HCT116 (cell line): ENCODE results near the gene KCNAB2. TPM values are rescaled to one million over a fixed set of nuclear protein-coding genes. Genes with fewer than 3 reads are reported as not detected.
A peak's percentile ranks its signal among the peaks of the same experiment; 100 is the strongest.

Source experiments
- ATAC-seq: fragments of 200-7000 bp; cut with Tn5 transposase; 2 replicates; pipeline ENCODE4 v1.9.1; 2020; ENCODE audit warnings: mild to moderate bottlenecking, moderate library complexity
- BruUV-seq: library from RNA; stranded (reverse); fragments of 400-500 nt; replicated peaks from 2 replicates; lab custom pipeline; 2021; lab: Mats Ljungman, UMichigan
- CTCF ChIA-PET: fragments of 300-600 bp; sonication (Branson Sonifier 250); formaldehyde crosslinking; loops from one replicate; lab custom pipeline; 2021; ENCODE audit warnings: antibody characterized with exemption; lab: Charles Lee
- POLR2A ChIA-PET: fragments of 300-600, 350-600 bp; sonication (Branson Sonifier 250); formaldehyde crosslinking; loops from one replicate; lab custom pipeline; 2021; ENCODE audit warnings: antibody characterized with exemption; lab: Charles Lee
- RAD21 ChIA-PET, 2 experiments: fragments of 300-600 bp; sonication (Branson Sonifier 250); formaldehyde crosslinking; loops; one replicate each; lab custom pipeline; 2023; ENCODE audit warnings: low total read pairs in 2 of 2; ENCODE audit not compliant: uncharacterized antibody in 2 of 2, unreplicated experiment in 2 of 2, low non-redundant PET in 1 of 2; lab: Charles Lee
- DNase-seq: peaks from one replicate; pipeline ENCODE4 v3.0.0-alpha.2; 2010; ENCODE audit warnings: low read depth, low spot score
- H2AFZ ChIP-seq: fragments of 200-600 bp; shearing (Covaris generic), sonication (generic); 2 replicates; pipeline ENCODE4 v1.6.1; 2017; ENCODE audit warnings: low read depth, mixed run types, mixed read lengths, antibody characterized with exemption, low read length; ENCODE audit not compliant: poor library complexity, severe bottlenecking
- H3K27ac ChIP-seq: 2 replicates; pipeline ENCODE4 v1.5.1; 2012; ENCODE audit warnings: low read depth, low read length
- H3K27me3 ChIP-seq: fragments of 200-600 bp; sonication (generic); 2 replicates; pipeline ENCODE4 v1.6.1; 2016; ENCODE audit warnings: mixed run types, low read length, mixed read lengths; ENCODE audit not compliant: insufficient read depth
- H3K36me3 ChIP-seq, 2 experiments: fragments of 200-500 bp in 1 of 2; fragments of 200-600 bp in 1 of 2; sonication (Bioruptor generic) in 1 of 2; sonication (generic) in 1 of 2; 2 replicates each; pipeline versions ENCODE4 v1.5.1 to v1.6.1; 2014 to 2016; ENCODE audit warnings: low read length in 2 of 2, inconsistent platforms in 1 of 2, mixed read lengths in 1 of 2, mixed run types in 1 of 2; ENCODE audit not compliant: insufficient read depth in 2 of 2, control insufficient read depth in 1 of 2
- H3K4me1 ChIP-seq, 2 experiments: fragments of 200-600 bp in 1 of 2; sonication (generic) in 1 of 2; 2 replicates each; pipeline versions ENCODE4 v1.5.1 to v1.6.1; 2012 to 2017; ENCODE audit warnings: low read length in 2 of 2, inconsistent platforms in 1 of 2, mild to moderate bottlenecking in 1 of 2, mixed read lengths in 1 of 2, mixed run types in 1 of 2, moderate library complexity in 1 of 2; ENCODE audit not compliant: insufficient read depth in 2 of 2, control insufficient read depth in 1 of 2
- H3K4me2 ChIP-seq: fragments of 200-600 bp; sonication (generic); 2 replicates; pipeline ENCODE4 v1.6.1; 2017; ENCODE audit warnings: mixed run types, low read length, mixed read lengths
- H3K4me3 ChIP-seq, 2 experiments: fragments of 200-600 bp in 1 of 2; sonication (generic) in 1 of 2; replicated peaks in 1 of 2; 2 replicates each; pipeline ENCODE4 v1.5.1; 2011 to 2016; ENCODE audit warnings: low read length in 2 of 2, control low read depth in 1 of 2, low read depth in 1 of 2, mild to moderate bottlenecking in 1 of 2, mixed read lengths in 1 of 2, mixed run types in 1 of 2
- H3K79me2 ChIP-seq: fragments of 200-600 bp; sonication (generic); 2 replicates; pipeline ENCODE4 v1.6.1; 2017; ENCODE audit warnings: mild to moderate bottlenecking, mixed run types, low read length, moderate library complexity, mixed read lengths; ENCODE audit not compliant: insufficient read depth
- H3K9ac ChIP-seq: fragments of 200-600 bp; sonication (generic); 2 replicates; pipeline ENCODE4 v1.6.1; 2016; ENCODE audit warnings: low read length, mixed read lengths
- H3K9me2 ChIP-seq: fragments of 200-600 bp; sonication (generic), shearing (Covaris generic); 2 replicates; pipeline ENCODE4 v1.6.1; 2017; ENCODE audit warnings: mixed run types, mild to moderate bottlenecking, moderate library complexity; ENCODE audit not compliant: insufficient read depth
- H3K9me3 ChIP-seq, 2 experiments: fragments of 200-500 bp in 1 of 2; fragments of 200-600 bp in 1 of 2; sonication (Bioruptor generic) in 1 of 2; sonication (generic) in 1 of 2; 2 replicates each; pipeline ENCODE4 v1.6.1; 2014 to 2017; ENCODE audit warnings: low read length in 2 of 2, mixed read lengths in 2 of 2, inconsistent platforms in 1 of 2, low read depth in 1 of 2, mild to moderate bottlenecking in 1 of 2, mixed run types in 1 of 2, moderate library complexity in 1 of 2; ENCODE audit not compliant: control insufficient read depth in 1 of 2, insufficient read depth in 1 of 2
- H4K20me1 ChIP-seq: fragments of 200-600 bp; sonication (generic), shearing (Covaris generic); 2 replicates; pipeline ENCODE4 v1.6.1; 2017; ENCODE audit warnings: mixed run types, mild to moderate bottlenecking, moderate library complexity; ENCODE audit not compliant: insufficient read depth
- CBX3 ChIP-seq: IDR thresholded peaks from 2 replicates; pipeline ENCODE4 v1.6.1; 2012; ENCODE audit warnings: low read depth
- CEBPB ChIP-seq: IDR thresholded peaks from 2 replicates; pipeline ENCODE4 v1.6.1; 2012; ENCODE audit warnings: low read depth
- ELF1 ChIP-seq: IDR thresholded peaks from 2 replicates; pipeline ENCODE4 v1.6.1; 2012; ENCODE audit warnings: low read depth, borderline replicate concordance
- FOSL1 ChIP-seq: IDR thresholded peaks from 2 replicates; pipeline ENCODE4 v1.6.1; 2012; ENCODE audit warnings: low read depth
- POLR2A ChIP-seq: IDR thresholded peaks from 2 replicates; pipeline ENCODE4 v1.7.0; 2011; ENCODE audit warnings: borderline replicate concordance; ENCODE audit not compliant: insufficient read depth, insufficient read length; ENCODE audit errors: extremely low read depth
- RAD21 ChIP-seq: IDR thresholded peaks from 2 replicates; pipeline ENCODE4 v1.6.1; 2012; ENCODE audit warnings: low read depth, mild to moderate bottlenecking
- TCF7L2 ChIP-seq: IDR thresholded peaks from 2 replicates; pipeline ENCODE4 v1.7.0; 2011; ENCODE audit warnings: borderline replicate concordance, inconsistent platforms; ENCODE audit not compliant: insufficient read depth, insufficient read length; ENCODE audit errors: extremely low read depth
- intact Hi-C: fragments of 100-400 bp; cut with micrococcal nuclease; formaldehyde crosslinking; loops from 2 replicates; pipeline ENCODE4 v1.10.0; 2022
- total RNA-seq: library from RNA; stranded (reverse); gene quantifications from one replicate; pipeline ENCODE4 v1.2.1, GENCODE V29; 2021; ENCODE audit not compliant: unreplicated experiment
- TF ChIP-seq, protein P1 (sequence below), 3 experiments: fragments of 200-600 bp in 1 of 3; sonication (generic) in 1 of 3; IDR thresholded peaks in 2 of 3; conservative IDR thresholded peaks in 1 of 3; 2 replicates each; pipeline ENCODE4 v1.5.1; 2012 to 2017; ENCODE audit warnings: low read depth in 2 of 3, low read length in 2 of 3, antibody characterized with exemption in 1 of 3, borderline replicate concordance in 1 of 3, control low read depth in 1 of 3, mild to moderate bottlenecking in 1 of 3, mixed read lengths in 1 of 3, mixed run types in 1 of 3, moderate library complexity in 1 of 3; ENCODE audit not compliant: insufficient read depth in 1 of 3
- TF ChIP-seq, protein P2 (sequence below): IDR thresholded peaks from 2 replicates; pipeline ENCODE4 v1.6.1; 2011; ENCODE audit warnings: mild to moderate bottlenecking, low read length, moderate library complexity; ENCODE audit not compliant: insufficient replicate concordance; ENCODE audit errors: extremely low read depth
- TF ChIP-seq, protein P3 (sequence below): IDR thresholded peaks from 2 replicates; pipeline ENCODE4 v1.6.1; 2012; ENCODE audit warnings: low read depth
- TF ChIP-seq, protein P4 (sequence below): IDR thresholded peaks from 2 replicates; pipeline ENCODE4 v1.6.1; 2012

KCNAB2 gene
- total RNA-seq, 1 experiment from 2014 or later: 18.1 TPM

DNA sequence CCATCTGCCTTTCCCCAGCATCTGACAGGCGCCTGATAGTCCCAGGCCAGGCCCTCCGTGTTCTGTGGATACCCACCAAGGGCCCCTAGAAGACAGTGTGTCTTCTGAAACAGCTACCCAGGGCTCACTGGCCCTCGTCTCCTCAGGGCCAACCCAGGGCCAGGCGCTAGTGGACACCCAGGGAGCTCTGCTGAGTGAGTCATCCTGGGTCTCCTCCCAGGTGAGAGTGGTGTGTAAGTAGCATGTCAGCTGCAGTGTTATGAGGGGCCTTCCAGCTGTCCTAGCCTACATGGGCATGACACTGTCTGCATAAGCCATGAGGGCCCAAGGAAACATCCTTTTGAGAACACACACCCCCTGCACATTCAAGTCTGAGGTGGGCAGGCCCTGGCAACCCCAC lies 97.7 kb downstream of the KCNAB2 start:
- Histone ChIP-seq H3K4me3 (no peak overlapping the region), H3K9me3 (no peaks in the 10 kb centered on the region), H3K4me1 (peaks cover 3 to 19% of the 10 kb centered on the region in 2 experiments; a peak in 2 of 4 replicates), H3K9ac (no peak overlapping the region), H3K27me3 (no peaks in the 10 kb centered on the region), H3K9me2 (no peaks in the 10 kb centered on the region), H3K36me3 (no peaks in the 10 kb centered on the region), H3K79me2 (no peaks in the 10 kb centered on the region), H2AFZ (no peak overlapping the region), H3K4me2 (peak overlapping the region; percentile 44), H4K20me1 (no peaks in the 10 kb centered on the region), H3K27ac (no peak overlapping the region)
- ChIA-PET POLR2A (no interaction called here), RAD21 (interaction anchor here in 1 of 2 experiments (0.6 kb wide), 1 partner anchor 102 kb away, joined by 7 read pairs; no protein-coding TSS in a partner anchor), CTCF (no interaction called here)
- no TSS peak for BruUV-seq
- TF ChIP-seq POLR2A (no peak), FOSL1 (no peak), CBX3 (no peak), RAD21 (no peak), TCF7L2 (no peak), CEBPB (no peak), ELF1 (no peak)
- TF ChIP-seq, protein P1, sequence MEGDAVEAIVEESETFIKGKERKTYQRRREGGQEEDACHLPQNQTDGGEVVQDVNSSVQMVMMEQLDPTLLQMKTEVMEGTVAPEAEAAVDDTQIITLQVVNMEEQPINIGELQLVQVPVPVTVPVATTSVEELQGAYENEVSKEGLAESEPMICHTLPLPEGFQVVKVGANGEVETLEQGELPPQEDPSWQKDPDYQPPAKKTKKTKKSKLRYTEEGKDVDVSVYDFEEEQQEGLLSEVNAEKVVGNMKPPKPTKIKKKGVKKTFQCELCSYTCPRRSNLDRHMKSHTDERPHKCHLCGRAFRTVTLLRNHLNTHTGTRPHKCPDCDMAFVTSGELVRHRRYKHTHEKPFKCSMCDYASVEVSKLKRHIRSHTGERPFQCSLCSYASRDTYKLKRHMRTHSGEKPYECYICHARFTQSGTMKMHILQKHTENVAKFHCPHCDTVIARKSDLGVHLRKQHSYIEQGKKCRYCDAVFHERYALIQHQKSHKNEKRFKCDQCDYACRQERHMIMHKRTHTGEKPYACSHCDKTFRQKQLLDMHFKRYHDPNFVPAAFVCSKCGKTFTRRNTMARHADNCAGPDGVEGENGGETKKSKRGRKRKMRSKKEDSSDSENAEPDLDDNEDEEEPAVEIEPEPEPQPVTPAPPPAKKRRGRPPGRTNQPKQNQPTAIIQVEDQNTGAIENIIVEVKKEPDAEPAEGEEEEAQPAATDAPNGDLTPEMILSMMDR (IDR thresholded peaks at IDR 0.05 in 2 of 3, conservative IDR thresholded peaks at IDR 0.05 in 1 of 3; ENCODE audit: borderline replicate concordance in 1 of 3, insufficient read depth in 1 of 3, low read depth in 2 of 3, low read length in 2 of 3): no peak
- TF ChIP-seq, protein P2, sequence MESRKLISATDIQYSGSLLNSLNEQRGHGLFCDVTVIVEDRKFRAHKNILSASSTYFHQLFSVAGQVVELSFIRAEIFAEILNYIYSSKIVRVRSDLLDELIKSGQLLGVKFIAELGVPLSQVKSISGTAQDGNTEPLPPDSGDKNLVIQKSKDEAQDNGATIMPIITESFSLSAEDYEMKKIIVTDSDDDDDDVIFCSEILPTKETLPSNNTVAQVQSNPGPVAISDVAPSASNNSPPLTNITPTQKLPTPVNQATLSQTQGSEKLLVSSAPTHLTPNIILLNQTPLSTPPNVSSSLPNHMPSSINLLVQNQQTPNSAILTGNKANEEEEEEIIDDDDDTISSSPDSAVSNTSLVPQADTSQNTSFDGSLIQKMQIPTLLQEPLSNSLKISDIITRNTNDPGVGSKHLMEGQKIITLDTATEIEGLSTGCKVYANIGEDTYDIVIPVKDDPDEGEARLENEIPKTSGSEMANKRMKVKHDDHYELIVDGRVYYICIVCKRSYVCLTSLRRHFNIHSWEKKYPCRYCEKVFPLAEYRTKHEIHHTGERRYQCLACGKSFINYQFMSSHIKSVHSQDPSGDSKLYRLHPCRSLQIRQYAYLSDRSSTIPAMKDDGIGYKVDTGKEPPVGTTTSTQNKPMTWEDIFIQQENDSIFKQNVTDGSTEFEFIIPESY: no peak
- TF ChIP-seq, protein P3, sequence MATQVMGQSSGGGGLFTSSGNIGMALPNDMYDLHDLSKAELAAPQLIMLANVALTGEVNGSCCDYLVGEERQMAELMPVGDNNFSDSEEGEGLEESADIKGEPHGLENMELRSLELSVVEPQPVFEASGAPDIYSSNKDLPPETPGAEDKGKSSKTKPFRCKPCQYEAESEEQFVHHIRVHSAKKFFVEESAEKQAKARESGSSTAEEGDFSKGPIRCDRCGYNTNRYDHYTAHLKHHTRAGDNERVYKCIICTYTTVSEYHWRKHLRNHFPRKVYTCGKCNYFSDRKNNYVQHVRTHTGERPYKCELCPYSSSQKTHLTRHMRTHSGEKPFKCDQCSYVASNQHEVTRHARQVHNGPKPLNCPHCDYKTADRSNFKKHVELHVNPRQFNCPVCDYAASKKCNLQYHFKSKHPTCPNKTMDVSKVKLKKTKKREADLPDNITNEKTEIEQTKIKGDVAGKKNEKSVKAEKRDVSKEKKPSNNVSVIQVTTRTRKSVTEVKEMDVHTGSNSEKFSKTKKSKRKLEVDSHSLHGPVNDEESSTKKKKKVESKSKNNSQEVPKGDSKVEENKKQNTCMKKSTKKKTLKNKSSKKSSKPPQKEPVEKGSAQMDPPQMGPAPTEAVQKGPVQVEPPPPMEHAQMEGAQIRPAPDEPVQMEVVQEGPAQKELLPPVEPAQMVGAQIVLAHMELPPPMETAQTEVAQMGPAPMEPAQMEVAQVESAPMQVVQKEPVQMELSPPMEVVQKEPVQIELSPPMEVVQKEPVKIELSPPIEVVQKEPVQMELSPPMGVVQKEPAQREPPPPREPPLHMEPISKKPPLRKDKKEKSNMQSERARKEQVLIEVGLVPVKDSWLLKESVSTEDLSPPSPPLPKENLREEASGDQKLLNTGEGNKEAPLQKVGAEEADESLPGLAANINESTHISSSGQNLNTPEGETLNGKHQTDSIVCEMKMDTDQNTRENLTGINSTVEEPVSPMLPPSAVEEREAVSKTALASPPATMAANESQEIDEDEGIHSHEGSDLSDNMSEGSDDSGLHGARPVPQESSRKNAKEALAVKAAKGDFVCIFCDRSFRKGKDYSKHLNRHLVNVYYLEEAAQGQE: no peak
- TF ChIP-seq, protein P4, sequence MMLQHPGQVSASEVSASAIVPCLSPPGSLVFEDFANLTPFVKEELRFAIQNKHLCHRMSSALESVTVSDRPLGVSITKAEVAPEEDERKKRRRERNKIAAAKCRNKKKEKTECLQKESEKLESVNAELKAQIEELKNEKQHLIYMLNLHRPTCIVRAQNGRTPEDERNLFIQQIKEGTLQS: no peak
- DNase-seq (no peak), ATAC-seq (peak; percentile 51; the same call in 1 of the 2 replicates)
- intact Hi-C loops: no loop called here
